ENCODE data around the gene FOLR3.
"Not testable (repeated sequence)": the region's sequence is repeated elsewhere in the genome, so short reads cannot be mapped to it uniquely, and the experiment has no call there.

FOLR3 gene

GRCh38 chr11:72180892-72181552 lies 45.5 kb downstream of the FOLR3 start:
- not testable (repeated sequence) for H3K4me1 ChIP-seq (ENCODE audit: control insufficient read depth, insufficient read depth, low read length); H3K9me3 ChIP-seq (ENCODE audit: control insufficient read depth in 2 of 2, low read length in 2 of 2); H3K4me3 ChIP-seq (ENCODE audit: low read length in 2 of 2); H3K36me3 ChIP-seq (ENCODE audit: control insufficient read depth in 2 of 2, insufficient read depth in 2 of 2, low read length in 2 of 2); H3K27me3 ChIP-seq (ENCODE audit: control insufficient read depth in 1 of 2, insufficient read depth in 2 of 2, low read length in 2 of 2); H3K9ac ChIP-seq (ENCODE audit: low read length in 2 of 2); H3K27ac ChIP-seq (ENCODE audit: low read length)

- H3K4me3 ChIP-seq (ENCODE audit: low read length in 2 of 2), result not testable (repeated sequence)
Observed at GRCh38 chr11:72181553-72181958, 46.0 kb downstream of the FOLR3 start.

GRCh38 chr11:72188267-72188666 lies 52.7 kb downstream of the FOLR3 start:
- no peak overlapping the region for H3K9ac ChIP-seq (ENCODE audit: low read length in 2 of 2)
- no peaks in the 10 kb centered on the region for H3K4me1 ChIP-seq (ENCODE audit: control insufficient read depth, insufficient read depth, low read length)
- no peak overlapping the region for H3K27ac ChIP-seq (ENCODE audit: low read length)
- H3K4me3 ChIP-seq (ENCODE audit: low read length in 2 of 2), result no peak overlapping the region
- no peaks in the 10 kb centered on the region for H3K36me3 ChIP-seq (ENCODE audit: control insufficient read depth in 2 of 2, insufficient read depth in 2 of 2, low read length in 2 of 2)
- H3K27me3 ChIP-seq (ENCODE audit: control insufficient read depth in 1 of 2, insufficient read depth in 2 of 2, low read length in 2 of 2), result no peaks in the 10 kb centered on the region
- no peaks in the 10 kb centered on the region for H3K9me3 ChIP-seq (ENCODE audit: control insufficient read depth in 2 of 2, low read length in 2 of 2)

More at GRCh38 chr11:72181553-72181958, 46.0 kb downstream of the FOLR3 start:
- H3K27me3 ChIP-seq (ENCODE audit: control insufficient read depth in 1 of 2, insufficient read depth in 2 of 2, low read length in 2 of 2); H3K27ac ChIP-seq (ENCODE audit: low read length); H3K9me3 ChIP-seq (ENCODE audit: control insufficient read depth in 2 of 2, low read length in 2 of 2); H3K9ac ChIP-seq (ENCODE audit: low read length in 2 of 2); H3K4me1 ChIP-seq (ENCODE audit: control insufficient read depth, insufficient read depth, low read length); H3K36me3 ChIP-seq (ENCODE audit: control insufficient read depth in 2 of 2, insufficient read depth in 2 of 2, low read length in 2 of 2): not testable (repeated sequence)

All from stomach smooth muscle (tissue), 2 donors.